ENCODE results near the gene PDE6D.
A peak's percentile ranks its signal among the peaks of the same experiment; 100 is the strongest.

Gene PDE6D

DNA sequence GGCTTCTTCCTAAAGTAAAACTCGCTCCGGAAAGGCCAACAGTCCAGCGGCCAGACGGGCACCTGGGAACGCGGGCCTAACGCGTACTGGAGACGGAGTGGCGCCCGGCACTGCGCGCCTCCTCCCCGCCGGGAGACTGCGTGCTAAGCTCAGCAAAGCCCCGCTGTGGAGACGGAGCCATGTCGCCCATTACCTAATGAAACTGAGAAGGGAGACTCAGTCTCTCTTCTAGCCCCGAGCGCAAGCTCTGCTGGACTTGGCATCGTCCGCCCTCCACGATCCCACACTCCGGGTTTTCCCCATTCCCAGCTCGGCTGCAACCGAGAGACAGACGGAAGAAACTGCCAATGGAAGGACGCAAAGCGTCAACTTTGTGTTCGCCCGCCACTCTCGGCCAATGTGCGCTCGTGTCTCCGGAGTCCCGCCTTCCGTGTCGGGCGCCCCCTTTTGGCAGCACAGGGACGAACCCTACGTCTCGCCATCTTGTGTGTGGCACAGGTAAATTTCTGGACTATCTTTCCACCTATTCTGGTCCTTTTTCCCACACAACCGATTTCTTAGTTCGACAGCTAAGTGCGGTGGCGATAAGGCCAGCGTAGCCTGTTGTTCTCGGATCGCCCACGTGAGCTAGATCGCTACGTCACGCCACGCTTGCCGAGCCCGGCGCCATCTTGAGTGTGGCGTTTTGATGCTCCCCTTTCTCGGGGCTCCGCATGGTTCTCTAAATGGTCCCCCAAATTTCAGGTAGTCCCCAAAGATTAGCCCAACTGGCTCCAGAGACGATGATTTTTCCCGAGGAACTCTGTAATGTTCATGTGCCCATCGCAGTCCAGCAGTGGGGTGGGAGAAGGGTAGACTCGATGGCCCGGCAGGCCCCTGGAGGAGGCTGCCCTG lies 74.1 kb downstream of the PDE6D start:
- DNase-seq (ENCODE audit: low read depth), result peak; percentile 98

DNA sequence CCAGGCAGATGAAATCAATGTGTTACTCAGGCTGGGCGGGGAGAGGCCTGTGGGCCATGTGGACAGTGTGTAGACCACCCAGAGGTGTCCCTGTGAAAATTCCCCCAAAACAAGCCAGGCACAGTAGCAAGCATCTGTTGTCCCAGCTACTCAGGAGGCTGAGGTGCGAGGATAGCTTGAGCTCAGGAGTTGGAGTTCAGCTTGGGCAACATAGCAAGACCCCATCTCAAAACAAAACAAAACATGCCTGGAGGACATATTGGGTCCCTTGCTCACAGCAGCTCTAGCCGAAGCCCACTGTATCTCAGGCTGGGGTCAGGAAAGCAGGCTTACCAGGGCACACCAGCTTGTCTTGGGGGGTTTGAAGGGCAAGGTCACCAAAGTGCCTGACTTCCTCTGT lies 77.1 kb downstream of the PDE6D start:
- DNase-seq (ENCODE audit: low read depth), result no peak

DNA sequence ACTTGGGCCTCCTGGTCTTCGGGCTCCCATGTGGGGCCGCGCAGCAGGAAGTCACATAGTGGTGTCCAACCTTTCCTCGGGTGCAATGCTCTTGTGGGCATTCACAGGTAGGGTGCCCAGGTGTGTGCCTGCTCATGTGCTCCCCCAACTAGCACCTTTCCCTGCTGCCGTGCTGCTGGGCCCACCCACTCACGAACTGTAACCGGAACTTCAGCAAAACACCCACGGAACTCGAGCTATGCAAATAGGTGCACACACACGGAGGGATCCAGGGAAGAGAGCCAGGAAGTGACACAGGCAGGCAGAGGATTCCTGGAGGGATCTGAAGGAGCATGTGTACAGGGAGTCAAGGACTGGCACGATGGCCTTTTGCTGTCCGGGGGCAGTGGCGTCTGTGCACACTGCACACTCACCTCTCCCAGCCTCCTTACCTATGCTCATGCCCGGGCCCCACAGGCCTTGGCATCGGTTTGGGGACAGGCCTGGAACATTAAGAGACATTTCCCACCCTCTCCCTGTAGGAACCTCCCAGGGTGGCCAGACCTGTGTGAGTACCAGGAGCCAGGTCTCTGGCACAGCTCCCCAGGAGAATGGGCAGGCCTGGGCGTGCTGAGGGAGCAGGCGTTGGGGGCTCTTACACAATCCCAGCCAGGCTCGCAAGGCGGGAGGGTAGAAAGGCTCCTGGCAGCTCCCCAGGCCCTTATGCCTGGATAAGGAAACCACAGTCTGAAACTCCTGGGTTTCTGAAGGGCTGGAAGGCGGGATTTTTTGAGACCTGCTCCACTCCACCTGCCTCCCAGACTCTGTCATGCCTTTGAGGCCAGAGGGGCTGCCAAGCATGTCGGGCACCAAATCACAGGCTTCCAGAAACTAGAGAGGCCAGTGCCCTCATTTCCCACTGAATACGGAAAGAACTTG lies 79.4 kb downstream of the PDE6D start:
- DNase-seq (ENCODE audit: low read depth), result peak; percentile 35

DNA sequence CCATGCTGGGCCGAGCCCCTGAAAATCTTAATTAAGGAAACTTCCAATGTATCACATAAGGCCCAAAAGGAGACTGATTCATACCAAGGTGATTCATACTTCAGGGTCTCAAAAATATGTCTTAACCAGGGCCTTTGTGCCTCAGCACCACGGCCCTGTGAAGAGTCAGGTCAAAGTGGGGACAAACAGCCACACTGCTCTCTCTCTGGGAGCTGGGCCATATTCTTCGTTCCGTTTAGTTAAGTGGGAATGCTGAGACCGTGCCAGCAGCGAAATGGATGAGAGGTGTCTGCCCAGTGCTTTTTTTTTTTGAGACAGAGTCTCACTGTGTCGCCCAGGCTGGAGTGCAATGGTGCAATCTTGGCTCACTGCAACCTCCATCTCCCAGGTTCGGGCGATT lies 82.1 kb downstream of the PDE6D start:
- DNase-seq (ENCODE audit: low read depth), result peak; percentile 81

DNA sequence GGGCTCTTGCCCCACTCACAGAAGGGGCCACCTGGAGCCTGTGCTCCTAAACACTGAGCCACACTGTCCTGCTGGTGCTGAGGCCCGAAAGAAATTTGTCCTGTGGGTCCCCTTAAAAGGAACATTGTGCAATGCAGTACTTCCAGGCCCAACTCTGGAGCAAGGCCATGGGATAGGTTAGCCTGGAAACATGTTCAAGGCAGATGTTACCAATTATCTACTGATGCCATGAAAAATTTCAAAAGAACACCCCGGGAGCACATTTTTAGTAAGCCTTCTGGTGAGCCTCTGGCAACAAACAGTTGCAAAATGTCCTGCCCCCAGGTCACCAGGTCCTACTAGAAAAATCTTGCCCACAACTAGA lies 85.1 kb downstream of the PDE6D start:
- peak; percentile 90 for DNase-seq (ENCODE audit: low read depth)

DNA sequence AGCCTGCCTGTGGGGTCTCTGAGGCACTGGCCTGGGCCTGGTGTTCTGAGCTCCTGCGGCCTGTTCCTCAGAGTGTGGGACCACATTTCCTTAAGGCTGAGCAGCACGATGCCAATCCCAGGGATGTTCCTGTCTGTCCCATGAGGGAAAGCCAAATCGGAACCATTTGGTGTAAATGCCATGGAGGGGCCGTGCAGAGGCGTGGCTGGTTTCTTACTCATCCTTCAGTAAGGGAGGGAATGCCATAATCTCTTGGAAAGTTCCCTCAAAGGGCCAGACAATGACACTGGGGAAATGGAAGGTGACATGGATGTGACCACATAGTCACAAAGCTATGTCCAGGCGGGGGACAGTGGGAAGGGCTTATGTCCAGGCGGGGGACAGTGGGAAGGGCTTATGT lies 87.1 kb downstream of the PDE6D start:
- DNase-seq (ENCODE audit: low read depth), result peak; percentile 64

DNA sequence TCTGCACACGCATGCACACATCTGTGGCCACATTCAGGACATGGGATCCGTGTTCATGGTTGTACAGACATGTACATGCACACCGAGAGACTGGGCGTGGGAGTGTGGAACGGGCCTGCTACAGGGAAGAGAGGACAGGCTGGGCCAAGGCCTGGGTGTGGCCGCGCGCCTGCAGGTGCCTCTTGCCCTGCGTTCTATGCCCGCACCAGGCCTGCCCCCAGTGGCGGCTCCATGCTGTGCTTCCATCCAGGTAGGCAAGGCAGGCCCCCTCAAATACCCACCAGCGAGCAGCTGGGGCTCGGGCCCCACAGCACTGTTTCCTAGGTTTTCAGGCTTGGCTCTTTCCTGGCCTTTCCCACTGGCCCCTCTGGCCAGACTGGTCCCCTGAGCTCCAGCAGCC lies 88.2 kb downstream of the PDE6D start:
- no peak for DNase-seq (ENCODE audit: low read depth)

DNA sequence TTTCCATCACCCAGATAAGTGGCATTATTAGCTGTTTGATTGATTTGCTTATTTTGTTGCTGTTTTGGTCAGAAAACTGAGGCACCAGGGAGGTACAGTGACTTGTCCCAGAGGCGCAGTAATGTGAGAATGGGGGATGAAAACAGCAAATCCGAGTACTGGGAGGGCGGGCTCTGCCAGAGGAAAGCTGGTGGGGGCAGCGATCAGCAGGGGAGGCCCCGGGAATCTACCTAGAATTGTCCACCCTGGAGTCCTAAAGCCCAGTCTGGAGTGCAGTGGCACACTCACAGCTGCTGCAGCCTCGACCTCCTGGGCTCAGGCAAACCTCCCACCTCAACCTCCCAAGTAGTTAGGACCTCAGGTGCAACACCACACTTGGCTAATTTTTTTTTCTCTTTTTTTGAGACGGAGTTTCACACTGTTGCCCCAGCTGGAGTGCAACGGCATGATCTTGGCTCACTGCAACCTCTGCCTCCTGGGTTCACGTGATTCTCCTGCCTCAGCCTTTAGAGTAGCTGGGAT lies 89.8 kb downstream of the PDE6D start:
- DNase-seq (ENCODE audit: low read depth), result no peak

DNA sequence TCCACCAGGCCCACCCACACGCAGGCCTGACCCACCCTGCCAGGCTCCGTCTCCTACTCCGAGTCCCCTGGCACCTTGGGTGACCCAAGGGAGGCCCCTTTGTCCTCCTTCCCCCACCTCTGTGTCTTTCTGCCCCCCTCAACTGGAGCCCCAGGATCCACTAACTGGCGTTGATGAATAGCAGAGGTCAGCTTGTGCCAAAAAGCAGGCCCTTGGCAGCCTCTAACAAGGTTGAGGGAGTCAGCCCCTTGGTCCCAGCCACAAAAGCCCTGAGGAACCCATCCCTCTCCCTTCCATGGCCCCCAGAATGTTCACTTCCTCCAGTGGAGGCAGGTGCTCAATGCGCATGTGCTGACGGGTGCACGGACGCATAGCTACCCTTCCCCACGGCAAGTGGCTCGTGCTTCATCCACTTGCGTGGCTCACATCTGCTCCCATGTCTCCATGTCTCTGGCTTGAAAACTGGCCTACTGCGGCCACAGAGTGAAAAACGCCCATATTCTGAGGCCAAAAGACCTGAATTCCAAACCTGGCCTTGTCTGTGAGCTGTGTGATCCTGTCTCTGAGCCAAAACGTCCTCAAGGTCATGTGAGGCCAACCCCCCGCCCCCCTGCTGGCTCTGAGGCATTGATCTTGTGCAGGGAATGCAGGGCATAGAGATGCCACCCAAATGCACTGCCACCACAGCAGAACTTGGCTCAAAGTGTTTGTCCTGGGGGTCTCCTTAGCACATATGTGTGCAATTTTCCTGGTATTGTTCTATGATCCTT lies 91.8 kb downstream of the PDE6D start:
- no peak for DNase-seq (ENCODE audit: low read depth)

DNA sequence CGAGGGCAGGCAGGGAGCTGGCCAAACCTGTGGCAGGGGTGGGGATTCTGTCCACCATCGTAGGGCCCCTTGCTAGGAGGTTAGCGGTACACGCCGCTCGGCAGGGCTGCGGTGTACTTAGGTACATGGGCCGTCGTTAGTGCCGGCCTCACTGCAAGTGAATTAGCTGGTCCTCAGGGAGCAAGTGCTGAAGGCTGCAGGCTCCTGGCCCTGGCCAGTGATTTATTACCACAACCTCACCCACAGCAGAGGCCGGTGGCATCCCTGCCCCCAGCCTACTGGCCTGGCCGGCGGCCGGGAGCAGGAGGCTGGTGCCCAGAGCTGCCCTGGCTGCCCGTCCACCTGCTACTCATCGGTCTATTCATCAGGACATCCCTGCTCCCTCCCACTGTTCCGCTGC lies 92.4 kb downstream of the PDE6D start:
- no peak for DNase-seq (ENCODE audit: low read depth)

DNA sequence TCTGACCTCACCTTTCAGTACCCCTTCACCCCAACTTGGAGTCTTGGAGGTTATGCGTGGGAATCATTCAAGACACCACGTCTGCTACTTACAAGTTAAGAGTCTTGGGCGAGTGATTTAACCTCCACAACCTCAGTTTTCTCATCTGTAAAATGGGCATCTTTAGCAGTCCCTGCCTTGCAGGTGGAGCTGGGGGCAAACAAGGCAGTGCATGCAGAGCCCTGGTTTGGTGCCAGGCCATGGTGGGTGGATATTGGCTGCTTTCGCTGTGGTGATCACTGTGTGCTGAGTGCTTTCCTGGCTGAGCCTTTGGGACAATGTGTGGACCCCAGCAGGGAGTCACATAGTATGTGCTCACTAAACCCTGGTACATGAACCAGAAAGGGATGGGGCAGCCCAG lies 93.1 kb downstream of the PDE6D start:
- DNase-seq (ENCODE audit: low read depth), result no peak

DNA sequence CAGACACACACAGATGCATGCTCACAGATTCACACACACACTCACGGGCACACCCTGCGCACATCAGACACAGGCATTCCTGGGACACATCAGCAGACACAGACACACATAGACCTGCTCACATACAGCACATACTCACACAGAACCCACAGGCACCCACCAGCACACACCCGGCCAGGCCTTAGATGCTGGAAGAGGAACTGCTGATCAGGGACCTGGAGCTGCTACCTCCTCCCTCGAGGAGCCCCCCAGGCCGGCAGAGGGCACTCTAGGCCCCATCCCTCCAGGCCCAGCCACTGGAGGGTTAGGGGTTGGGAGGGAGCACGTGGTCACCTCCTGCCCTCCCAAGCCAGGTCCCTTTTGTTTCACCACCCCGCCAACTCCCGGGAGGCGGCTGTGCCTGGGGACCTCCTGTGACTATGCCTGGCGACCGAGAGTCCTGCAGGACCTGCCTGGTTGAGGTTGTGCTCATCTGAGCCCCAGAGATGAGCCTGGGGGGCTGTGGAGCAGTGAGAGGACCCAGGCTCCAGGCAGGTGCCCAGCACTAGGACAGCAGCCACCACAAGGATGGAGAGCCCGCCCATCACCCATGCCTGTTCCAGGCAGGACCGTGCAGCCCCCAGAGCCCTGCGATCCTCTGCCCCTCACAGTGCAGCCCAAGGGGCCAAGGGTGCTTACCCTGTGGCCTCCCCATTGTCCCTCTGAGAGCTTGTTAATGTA lies 93.8 kb downstream of the PDE6D start:
- DNase-seq (ENCODE audit: low read depth), result peak; percentile 55

DNA sequence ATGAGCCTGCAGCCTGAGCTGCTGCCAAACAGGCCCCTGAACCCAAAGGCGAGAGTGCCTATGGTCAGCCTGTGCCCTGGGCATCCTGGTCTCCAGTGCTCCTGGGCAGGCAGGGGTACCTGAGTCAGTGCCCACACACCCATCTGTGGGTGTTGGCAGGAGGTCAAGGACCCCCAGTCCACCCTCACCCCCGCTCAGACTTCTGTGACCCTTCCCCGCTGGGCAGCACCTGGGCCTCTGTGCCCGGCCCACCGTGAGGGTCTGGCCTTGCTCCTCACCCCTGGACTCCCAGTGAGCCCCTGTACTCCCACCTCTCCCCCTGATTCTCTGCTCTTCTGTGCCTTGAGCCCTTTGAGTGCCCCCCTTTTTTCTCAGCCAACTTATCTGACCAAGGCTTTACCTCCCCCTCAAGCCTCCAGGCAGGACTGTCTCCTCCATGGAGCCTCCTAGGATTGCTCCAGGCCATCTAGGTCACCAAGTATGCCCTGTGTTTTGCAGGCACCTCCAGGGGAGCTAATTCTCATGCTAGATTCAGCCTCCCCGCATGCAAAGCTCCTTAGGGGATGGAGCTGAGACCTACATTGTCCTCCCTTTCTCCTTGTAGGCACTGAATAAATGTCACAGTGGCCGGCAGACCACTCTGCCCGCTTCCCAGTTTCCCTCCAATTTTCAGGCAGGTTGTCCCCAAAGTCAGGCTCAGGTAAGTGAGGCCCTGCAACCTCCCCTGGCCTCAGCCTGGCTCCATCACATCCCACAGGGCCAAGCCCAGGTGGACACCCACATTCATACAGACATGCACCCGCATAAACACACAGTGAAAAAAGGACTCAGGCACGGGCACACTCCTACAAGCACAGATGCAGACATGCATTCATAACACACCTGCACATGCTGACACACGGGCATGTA lies 94.6 kb downstream of the PDE6D start:
- DNase-seq (ENCODE audit: low read depth), result no peak

DNA sequence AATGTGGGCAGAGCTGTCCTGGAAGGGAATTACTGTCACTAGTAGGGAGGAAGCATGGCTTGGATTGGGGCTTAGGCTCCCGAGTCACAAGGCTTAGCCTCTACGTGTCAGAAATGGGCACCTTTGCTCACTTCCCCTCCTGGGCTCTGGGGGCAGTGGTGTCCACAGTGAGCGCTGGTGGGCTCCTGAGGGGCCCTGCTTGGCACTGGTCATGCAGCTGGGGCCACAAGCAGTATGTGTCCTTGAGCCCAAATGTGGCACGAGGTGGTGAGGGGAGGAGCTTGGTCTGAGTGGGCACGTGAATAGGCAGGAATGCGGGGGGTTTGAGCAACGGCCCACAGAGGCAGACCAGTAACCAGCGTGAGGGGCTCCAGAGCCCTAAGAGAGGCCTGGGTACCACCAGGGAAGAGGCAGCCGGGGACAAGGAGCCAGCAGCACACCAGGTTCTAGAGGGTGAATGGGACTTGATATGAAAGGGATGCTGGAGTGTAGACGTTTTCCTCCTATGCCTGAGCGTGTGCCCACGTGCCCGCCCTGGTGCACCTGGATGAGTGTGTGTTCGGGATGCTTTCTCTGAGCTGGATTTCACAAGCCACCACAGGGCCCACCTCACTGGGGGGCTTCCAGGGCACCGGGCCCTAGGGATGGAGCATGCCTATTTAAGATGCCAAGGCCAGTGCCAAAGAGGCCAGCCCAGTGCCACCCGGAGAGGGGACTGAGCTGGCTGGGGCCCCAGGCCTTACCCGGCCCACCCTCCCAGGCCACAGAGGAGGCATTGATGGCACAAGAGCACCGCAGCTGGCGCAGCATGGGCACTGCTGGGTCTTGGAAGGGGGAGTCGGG lies 95.5 kb downstream of the PDE6D start:
- DNase-seq (ENCODE audit: low read depth), result no peak

DNA sequence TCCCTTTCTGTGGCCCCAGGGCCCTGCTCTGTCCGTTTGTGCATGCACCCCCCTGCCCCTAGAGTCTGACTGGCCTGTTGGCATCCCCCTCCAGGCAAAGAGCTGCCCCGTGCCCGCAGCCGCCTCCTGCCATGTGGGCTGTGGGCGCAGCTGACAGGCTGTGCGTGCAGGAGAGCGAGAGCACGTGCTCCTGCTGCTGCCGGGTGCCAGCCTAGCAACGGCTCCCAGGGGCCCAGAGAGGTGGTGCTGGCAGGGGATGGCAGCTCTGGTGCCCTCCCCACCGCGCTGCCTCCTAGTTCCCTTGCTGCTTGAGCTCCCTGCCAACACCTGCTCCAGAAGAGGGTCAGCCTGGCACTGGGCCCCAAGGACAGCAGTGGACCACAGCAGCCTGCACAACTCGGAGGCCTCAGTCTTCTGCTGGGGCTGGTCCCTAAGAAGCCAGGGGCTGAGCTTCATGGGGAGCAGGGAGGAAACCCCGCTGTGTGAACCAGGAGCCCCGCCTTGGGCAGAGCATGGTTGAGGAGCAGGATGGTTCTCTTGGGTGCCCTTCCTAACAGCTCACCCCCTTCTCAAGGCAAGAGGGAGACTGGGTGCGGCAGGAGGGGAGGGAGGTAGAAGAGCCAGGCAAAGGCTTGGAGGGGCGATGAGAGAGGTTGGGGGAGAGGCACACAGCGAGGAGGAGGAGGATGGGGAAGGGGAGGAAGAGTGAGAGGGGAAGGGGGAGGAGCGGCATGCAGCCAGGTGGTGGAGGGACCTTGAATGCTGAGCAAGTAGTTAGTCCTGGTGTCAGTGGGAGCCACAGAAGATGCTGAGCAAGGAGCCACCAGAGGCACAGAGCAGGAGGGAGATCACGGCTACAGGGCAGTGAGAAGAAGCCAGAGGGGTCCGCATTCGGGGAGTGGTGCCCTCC lies 96.5 kb downstream of the PDE6D start:
- no peak for DNase-seq (ENCODE audit: low read depth)

DNA sequence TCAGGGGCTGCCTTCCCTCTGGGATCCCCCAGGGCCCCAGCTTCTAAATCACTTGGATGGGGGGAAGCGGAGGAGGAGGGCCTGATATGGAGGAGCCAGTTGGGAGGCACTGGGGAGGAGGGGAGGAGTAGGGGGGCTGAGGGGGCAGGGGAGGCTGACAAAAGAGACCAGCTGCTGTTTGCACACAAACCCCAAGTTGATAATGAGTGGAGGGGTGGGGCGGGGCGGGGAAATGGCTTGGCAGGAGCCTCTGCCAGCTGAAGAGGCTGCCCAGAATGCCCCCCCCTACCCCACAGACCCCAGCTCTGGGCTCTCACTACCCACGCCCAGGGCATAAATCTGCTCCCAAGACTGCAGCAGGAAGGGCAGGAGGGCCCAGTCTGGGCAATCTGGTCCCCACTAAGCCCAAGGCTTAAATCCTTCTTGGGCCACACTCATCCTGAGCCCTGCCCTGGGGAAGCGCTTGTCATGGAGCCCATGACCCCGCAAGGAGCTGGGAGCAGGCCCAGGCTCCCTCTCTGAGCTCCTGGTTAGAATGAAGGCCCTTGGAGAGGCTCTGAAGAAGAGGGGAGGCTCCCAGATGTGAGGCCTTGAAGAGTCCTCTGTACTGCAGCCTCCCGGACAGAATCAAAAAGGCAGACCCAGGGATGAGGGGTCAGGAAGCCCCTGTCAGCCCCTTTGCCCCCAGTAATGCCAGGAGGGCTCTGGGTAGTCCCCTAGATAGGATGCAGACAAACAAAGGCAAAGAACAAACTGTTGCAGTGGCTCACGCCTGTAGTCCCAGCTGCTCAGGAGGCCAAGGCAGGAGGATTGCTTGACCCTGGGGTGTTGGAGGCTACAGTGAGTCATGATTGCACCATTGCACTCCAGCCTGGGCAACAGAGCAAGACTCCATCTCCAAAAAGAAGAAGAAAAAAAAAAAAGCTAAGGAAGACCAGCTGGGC lies 97.5 kb downstream of the PDE6D start:
- DNase-seq (ENCODE audit: low read depth), result no peak

DNA sequence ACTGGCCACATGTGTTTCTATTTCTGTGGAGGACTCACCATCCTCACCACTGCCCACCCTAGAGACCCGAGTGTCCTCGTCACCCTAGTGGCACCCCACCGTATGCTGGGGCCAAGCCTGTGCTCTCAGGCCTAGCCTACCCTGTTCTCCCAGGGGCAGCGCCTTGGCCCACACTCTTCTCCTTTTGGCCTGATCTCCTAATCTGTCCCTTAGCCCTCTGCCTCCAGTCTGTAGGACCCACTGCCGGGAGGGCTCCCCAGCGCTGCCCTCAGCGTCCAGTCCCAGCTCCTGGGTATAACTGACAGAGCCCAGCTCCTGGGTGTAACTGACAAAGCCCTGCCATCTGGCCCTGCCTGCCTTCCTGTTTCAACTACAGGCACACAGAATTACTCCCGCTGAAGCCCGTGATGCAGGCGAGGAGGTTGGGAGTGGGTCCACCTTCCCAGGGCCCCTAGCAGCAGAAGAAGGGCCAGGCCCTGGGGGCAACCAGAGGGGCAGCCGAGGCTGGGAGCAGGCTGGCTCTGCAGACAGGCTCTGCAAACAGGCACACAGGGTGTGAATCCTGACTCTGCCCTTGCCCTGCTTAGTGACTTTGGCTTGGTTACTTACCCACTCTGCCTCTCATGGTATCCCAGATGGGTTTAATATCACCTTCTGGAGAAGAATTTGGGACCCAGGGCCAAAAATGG lies 98.3 kb downstream of the PDE6D start:
- DNase-seq (ENCODE audit: low read depth), result no peak

All from EH (cell line).